Fibroblast of the aortic adventitia (primary cell): ENCODE data around the gene CAPN11. TPM values are rescaled to one million over a fixed set of nuclear protein-coding genes. Genes with fewer than 3 reads are reported as not detected.
"Not testable (repeated sequence)": the region's sequence is repeated elsewhere in the genome, so short reads cannot be mapped to it uniquely, and the experiment has no call there.

Experiments
- DNase-seq: peaks from one replicate; pipeline ENCODE4 v3.0.0-alpha.2; 2010; ENCODE audit warnings: low read depth
- H3K4me3 ChIP-seq: 2 replicates; pipeline ENCODE4 v1.5.1; 2011; ENCODE audit warnings: low read depth, mild to moderate bottlenecking, control low read depth, low read length, moderate library complexity
- total RNA-seq: library from RNA; depleted of rRNA; stranded (reverse); fragments of >200 nt; gene quantifications from 2 replicates; pipeline ENCODE4 v1.2.3, GENCODE V29; 2012; ENCODE audit warnings: low replicate concordance
- TF ChIP-seq, protein P1 (sequence below): IDR thresholded peaks from 2 replicates; pipeline ENCODE4 v1.5.1; 2011; ENCODE audit warnings: mild to moderate bottlenecking, low read length, control low read depth, inconsistent platforms; ENCODE audit not compliant: insufficient read depth

Gene CAPN11
- total RNA-seq, 1 donor, result not detected

DNA sequence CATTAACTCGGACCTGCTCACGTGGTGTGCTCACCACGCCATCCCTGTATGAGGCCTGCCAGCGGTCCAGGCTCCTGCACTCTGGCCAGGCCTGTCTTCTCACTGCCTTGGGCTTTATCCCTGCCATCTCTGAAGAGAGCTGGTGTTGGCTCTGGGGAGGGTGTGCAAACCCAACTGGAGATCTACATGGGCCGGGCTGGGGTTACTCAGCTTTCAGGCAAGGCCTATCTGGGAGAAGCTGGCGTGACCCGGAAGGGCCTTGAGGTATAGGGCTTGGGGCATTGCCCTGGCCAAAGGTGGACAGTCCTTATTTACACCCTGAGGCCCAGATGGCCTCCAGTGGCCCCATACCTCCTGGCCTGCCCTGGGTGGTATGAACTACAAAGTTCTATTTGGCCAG is 69.8 kb downstream of the CAPN11 start:
- DNase-seq, result no peak
- H3K4me3 ChIP-seq, result no peak overlapping the region
- TF ChIP-seq, protein P1, sequence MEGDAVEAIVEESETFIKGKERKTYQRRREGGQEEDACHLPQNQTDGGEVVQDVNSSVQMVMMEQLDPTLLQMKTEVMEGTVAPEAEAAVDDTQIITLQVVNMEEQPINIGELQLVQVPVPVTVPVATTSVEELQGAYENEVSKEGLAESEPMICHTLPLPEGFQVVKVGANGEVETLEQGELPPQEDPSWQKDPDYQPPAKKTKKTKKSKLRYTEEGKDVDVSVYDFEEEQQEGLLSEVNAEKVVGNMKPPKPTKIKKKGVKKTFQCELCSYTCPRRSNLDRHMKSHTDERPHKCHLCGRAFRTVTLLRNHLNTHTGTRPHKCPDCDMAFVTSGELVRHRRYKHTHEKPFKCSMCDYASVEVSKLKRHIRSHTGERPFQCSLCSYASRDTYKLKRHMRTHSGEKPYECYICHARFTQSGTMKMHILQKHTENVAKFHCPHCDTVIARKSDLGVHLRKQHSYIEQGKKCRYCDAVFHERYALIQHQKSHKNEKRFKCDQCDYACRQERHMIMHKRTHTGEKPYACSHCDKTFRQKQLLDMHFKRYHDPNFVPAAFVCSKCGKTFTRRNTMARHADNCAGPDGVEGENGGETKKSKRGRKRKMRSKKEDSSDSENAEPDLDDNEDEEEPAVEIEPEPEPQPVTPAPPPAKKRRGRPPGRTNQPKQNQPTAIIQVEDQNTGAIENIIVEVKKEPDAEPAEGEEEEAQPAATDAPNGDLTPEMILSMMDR, result no peak

DNA sequence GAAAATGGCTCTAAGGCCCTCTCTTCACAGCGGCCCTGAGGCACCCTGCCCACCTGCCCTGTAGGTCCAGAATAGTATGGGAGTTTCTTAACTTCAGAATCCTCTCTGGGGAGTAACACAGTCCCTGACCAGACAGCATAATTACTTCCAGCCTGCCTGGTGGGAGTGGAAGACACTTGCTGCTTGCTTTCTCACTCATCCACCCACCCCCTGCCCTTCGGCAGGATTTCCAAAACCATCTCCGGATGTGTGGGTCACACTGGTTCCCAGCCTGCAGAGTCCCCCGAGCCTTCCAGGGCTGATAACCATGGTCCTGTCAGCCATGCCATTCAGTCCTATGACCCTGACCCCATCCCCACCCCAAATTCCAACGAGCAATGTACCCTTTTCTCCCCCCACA is 70.2 kb downstream of the CAPN11 start:
- no peak overlapping the region for H3K4me3 ChIP-seq
- TF ChIP-seq, protein P1, result no peak
- DNase-seq, result no peak

DNA sequence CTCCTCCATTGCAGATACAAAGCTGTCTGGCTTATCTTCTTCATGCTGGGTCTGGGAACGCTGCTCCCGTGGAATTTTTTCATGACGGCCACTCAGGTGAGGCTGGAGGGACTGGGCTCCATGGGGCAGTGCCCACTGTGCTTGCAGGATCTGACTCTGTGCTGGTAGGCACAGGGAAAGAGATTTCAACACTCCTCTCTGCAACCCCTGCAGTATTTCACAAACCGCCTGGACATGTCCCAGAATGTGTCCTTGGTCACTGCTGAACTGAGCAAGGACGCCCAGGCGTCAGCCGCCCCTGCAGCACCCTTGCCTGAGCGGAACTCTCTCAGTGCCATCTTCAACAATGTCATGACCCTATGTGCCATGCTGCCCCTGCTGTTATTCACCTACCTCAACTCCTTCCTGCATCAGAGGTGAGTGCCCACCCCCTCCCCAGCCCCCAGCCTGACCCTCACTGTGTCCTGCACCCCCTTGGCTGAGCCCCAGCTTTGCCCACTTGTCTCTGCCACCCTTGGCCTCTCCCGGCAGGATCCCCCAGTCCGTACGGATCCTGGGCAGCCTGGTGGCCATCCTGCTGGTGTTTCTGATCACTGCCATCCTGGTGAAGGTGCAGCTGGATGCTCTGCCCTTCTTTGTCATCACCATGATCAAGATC is 70.9 kb downstream of the CAPN11 start:
- TF ChIP-seq, protein P1, result no peak
- H3K4me3 ChIP-seq, result no peak overlapping the region
- DNase-seq, result no peak

DNA sequence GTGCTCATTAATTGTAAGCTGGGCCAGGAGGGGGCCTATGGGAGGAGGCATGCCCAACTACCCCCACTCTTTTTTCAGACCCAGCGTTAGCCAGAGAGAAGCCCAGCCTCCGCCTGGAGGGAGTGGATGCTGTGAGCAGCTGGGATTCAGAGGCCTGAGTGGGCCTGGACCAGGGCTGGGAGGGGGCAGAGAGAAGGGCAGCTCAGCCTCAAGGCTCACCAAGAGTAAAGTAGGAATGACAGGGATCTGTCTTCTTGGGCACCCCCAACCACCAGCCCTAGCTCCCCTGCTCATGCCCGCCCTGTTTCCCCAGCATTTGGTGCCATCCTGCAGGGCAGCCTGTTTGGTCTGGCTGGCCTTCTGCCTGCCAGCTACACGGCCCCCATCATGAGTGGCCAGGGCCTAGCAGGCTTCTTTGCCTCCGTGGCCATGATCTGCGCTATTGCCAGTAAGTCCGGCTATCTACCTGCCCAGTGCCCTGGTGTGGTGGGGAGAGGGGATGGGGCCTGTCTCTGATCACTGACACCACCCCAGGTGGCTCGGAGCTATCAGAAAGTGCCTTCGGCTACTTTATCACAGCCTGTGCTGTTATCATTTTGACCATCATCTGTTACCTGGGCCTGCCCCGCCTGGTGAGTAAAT is 71.5 kb downstream of the CAPN11 start:
- TF ChIP-seq, protein P1, result no peak
- no peak for DNase-seq
- no peak overlapping the region for H3K4me3 ChIP-seq

DNA sequence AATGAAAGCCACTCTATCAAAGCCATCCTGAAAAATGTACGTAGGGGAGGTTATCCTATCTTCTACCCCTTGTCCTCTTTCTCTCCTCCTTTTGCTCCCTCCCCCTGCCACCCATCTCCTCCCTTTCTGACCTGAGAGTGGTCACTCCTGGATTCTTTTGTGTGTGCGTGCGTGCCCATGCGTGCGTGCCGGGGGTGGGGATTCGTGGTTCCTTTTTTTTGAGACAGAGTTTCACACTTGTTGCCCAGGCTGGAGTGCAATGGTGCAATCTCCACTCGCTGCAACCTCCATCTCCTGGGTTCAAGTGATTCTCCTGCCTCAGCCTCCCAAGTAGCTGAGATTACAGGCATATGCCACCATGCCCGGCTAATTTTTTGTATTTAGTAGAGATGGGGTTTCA is 72.8 kb downstream of the CAPN11 start:
- not testable (repeated sequence) for DNase-seq, H3K4me3 ChIP-seq

DNA sequence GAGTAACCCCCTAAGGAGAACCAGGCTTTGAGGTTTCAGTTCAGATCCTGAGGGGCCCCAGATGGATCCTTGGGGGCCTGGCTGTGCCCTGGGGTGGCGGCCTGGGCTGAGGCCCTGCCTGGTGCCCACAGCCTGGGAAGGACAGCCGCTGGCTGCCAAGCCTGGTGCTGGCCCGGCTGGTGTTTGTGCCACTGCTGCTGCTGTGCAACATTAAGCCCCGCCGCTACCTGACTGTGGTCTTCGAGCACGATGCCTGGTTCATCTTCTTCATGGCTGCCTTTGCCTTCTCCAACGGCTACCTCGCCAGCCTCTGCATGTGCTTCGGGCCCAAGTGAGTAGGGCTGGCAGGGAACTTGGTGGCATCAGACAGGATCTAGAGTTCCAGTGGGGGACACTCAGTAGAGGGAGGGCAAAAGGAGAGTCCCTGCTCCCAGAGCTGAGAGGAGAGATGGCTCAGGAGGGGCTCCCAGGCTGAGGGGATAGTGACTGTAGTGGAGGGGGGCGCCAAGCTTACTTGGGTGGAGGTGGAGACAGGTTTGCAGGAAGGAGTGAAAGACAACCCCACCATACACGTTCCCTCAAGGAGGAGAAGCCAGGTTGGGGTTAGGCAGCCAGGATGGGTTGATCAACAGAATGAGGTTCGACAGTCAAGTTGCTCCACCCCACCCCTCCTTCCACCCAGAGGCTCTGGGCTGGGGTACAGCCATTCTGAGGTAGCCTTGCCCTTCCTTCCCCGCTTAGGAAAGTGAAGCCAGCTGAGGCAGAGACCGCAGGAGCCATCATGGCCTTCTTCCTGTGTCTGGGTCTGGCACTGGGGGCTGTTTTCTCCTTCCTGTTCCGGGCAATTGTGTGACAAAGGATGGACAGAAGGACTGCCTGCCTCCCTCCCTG is 74.3 kb downstream of the CAPN11 start:
- no peak for DNase-seq
- no peak overlapping the region for H3K4me3 ChIP-seq
- TF ChIP-seq, protein P1, result no peak

DNA sequence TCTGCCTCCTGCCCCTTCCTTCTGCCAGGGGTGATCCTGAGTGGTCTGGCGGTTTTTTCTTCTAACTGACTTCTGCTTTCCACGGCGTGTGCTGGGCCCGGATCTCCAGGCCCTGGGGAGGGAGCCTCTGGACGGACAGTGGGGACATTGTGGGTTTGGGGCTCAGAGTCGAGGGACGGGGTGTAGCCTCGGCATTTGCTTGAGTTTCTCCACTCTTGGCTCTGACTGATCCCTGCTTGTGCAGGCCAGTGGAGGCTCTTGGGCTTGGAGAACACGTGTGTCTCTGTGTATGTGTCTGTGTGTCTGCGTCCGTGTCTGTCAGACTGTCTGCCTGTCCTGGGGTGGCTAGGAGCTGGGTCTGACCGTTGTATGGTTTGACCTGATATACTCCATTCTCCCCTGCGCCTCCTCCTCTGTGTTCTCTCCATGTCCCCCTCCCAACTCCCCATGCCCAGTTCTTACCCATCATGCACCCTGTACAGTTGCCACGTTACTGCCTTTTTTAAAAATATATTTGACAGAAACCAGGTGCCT is 75.0 kb downstream of the CAPN11 start:
- TF ChIP-seq, protein P1, result no peak

More for the DNA sequence above, 75.0 kb downstream of the CAPN11 start:
- DNase-seq, result no peak
- H3K4me3 ChIP-seq, result no peak overlapping the region
